HepG2 (cell line): ENCODE data around the gene EGR2. TPM values are rescaled to one million over a fixed set of nuclear protein-coding genes. Genes with fewer than 3 reads are reported as not detected.
A peak's percentile ranks its signal among the peaks of the same experiment; 100 is the strongest.

Source experiments
- DR1 ChIP-seq: sonication (generic); formaldehyde crosslinking; IDR thresholded peaks from 2 replicates; pipeline ENCODE4 v1.8.0; 2021; ENCODE audit warnings: mild to moderate bottlenecking, missing genetic modification reagents, inconsistent platforms
- HOXA5 ChIP-seq: sonication (generic); formaldehyde crosslinking; IDR thresholded peaks from 2 replicates; pipeline ENCODE4 v1.4.0; 2020; ENCODE audit warnings: missing genetic modification reagents
- KLF6 ChIP-seq: IDR thresholded peaks from 2 replicates; pipeline ENCODE4 v1.8.0; 2016; ENCODE audit warnings: missing biosample characterization, missing genetic modification reagents
- MED8 ChIP-seq: sonication (generic); formaldehyde crosslinking; IDR thresholded peaks from 2 replicates; pipeline ENCODE4 v1.8.1; 2023; ENCODE audit warnings: mild to moderate bottlenecking, missing genetic modification reagents; ENCODE audit not compliant: insufficient replicate concordance
- MIXL1 ChIP-seq: IDR thresholded peaks from 2 replicates; pipeline ENCODE4 v1.6.1; 2016
- MTA1 ChIP-seq: sonication (generic); formaldehyde crosslinking; IDR thresholded peaks from 2 replicates; pipeline ENCODE4 v1.4.0; 2020; ENCODE audit warnings: missing genetic modification reagents, mild to moderate bottlenecking, borderline replicate concordance
- NFRKB ChIP-seq: fragments of 450-650 bp; IDR thresholded peaks from 2 replicates; pipeline ENCODE4 v1.6.1; 2017
- ONECUT2 ChIP-seq: sonication (generic); formaldehyde crosslinking; IDR thresholded peaks from 2 replicates; pipeline ENCODE4 v1.4.0; 2020; ENCODE audit warnings: missing genetic modification reagents
- RXRB ChIP-seq: IDR thresholded peaks from 2 replicates; pipeline ENCODE4 v1.6.1; 2016; ENCODE audit warnings: borderline replicate concordance, missing genetic modification reagents, missing compliant biosample characterization
- SMAD1 ChIP-seq: sonication (generic); formaldehyde crosslinking; IDR thresholded peaks from 2 replicates; pipeline ENCODE4 v1.4.0; 2020; ENCODE audit warnings: missing genetic modification reagents, low read depth, mild to moderate bottlenecking, borderline replicate concordance
- ZFP1 ChIP-seq: IDR thresholded peaks from 2 replicates; pipeline ENCODE4 v1.6.1; 2016
- ZNF124 ChIP-seq: sonication (generic); formaldehyde crosslinking; IDR thresholded peaks from 2 replicates; pipeline ENCODE4 v1.4.0; 2020; ENCODE audit warnings: missing genetic modification reagents
- ZNF160 ChIP-seq: sonication (generic); formaldehyde crosslinking; IDR thresholded peaks from 2 replicates; pipeline ENCODE4 v1.8.0; 2022; ENCODE audit warnings: mild to moderate bottlenecking, inconsistent platforms, missing genetic modification reagents
- ZNF557 ChIP-seq: sonication (generic); formaldehyde crosslinking; IDR thresholded peaks from 2 replicates; pipeline ENCODE4 v1.4.0; 2020; ENCODE audit warnings: missing genetic modification reagents
- polyA plus RNA-seq, 8 experiments: library from polyadenylated mRNA; depleted of rRNA in 3 of 8; stranded (reverse) in 7 of 8; unstranded in 1 of 8; fragments of >200 nt; fragmentation: Illumina TruSeq in 4 of 8; extraction: Trizol in 4 of 8; gene quantifications; 2 replicates each; pipeline versions ENCODE4 v1.2.1 to v1.2.3, GENCODE V29; 2011 to 2016; ENCODE audit warnings: low read depth in 4 of 8, missing spikeins in 1 of 8, mixed read lengths in 1 of 8; ENCODE audit not compliant: insufficient read depth in 1 of 8
- total RNA-seq, 5 experiments: library from RNA; depleted of rRNA; stranded (reverse); fragments of >200 nt; fragmentation: Illumina TruSeq; extraction: Trizol; gene quantifications; 2 replicates each; pipeline ENCODE4 v1.2.3, GENCODE V29; 2016; ENCODE audit warnings: low read depth in 1 of 5
- TF ChIP-seq, protein P1 (sequence below): IDR thresholded peaks from 2 replicates; pipeline ENCODE4 v1.6.1; 2016; ENCODE audit warnings: missing biosample characterization, missing genetic modification reagents, low read depth
- TF ChIP-seq, protein P2 (sequence below): sonication (generic); formaldehyde crosslinking; IDR thresholded peaks from 2 replicates; pipeline ENCODE4 v1.4.0; 2020; ENCODE audit warnings: missing genetic modification reagents, borderline replicate concordance
- TF ChIP-seq, protein P3 (sequence below): sonication (generic); formaldehyde crosslinking; IDR thresholded peaks from 2 replicates; pipeline ENCODE4 v1.4.0; 2020; ENCODE audit warnings: missing genetic modification reagents
- TF ChIP-seq, protein P4 (sequence below): sonication (generic); formaldehyde crosslinking; IDR thresholded peaks from 2 replicates; pipeline ENCODE4 v1.5.1; 2020; ENCODE audit warnings: missing genetic modification reagents, mild to moderate bottlenecking, borderline replicate concordance

EGR2 gene
- total and polyA plus RNA-seq, 2 of the 13 experiments (the other 11 are each of a cell fraction or from before 2014, with no cell fraction given): 0.11 to 0.15 TPM

DNA sequence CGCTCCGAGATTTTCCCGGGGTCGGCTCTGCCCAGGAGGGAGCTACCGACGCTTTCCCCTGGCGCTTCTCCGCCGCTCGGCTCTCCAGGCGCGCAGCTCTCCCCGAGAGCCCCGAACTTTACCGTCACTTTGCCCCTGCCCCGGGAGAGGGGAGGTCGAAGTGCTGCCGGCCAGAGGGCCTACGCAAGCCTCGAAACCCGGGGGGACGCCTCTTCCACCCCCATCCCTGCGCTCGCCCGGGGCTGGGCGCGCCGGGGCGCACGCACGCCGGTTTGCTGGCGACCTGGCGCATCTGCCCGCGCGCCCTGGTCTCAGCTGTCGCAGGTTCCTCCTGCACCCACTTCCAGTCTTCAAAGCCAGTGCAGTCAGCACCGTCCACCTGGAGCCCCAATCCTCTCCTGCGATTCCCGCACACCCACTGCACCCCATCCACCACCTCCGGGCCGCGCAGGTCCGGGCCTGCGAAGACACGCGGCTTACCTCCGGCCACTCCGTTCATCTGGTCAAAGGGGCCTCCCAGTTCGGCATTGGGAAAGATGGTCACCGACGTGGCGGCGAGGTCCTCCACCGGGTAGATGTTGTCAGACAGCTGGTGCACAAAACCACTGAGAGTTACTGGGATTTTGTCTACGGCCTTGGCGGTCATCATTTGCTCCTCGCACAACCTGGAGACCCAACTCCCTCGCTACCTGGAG is 638 bp downstream of the EGR2 start (continued):
- TF ChIP-seq SMAD1 (no peak), ZFP1 (CRISPR knock-in tag) (no peak), KLF6 (CRISPR knock-in tag) (no peak), ONECUT2 (CRISPR knock-in tag) (no peak), NFRKB (no peak), HOXA5 (no peak), ZNF557 (CRISPR knock-in tag) (no peak), RXRB (CRISPR knock-in tag) (no peak), DR1 (CRISPR knock-in tag) (0 out of 2 replicates have a peak, but pooled peaks have one; percentile 3), MTA1 (CRISPR knock-in tag) (peak; percentile 68; the same call in 1 of the 2 replicates), MED8 (CRISPR knock-in tag) (no peak), ZNF160 (CRISPR knock-in tag) (no peak), MIXL1 (CRISPR knock-in tag) (no peak), ZNF124 (no peak)
- TF ChIP-seq, protein P1, sequence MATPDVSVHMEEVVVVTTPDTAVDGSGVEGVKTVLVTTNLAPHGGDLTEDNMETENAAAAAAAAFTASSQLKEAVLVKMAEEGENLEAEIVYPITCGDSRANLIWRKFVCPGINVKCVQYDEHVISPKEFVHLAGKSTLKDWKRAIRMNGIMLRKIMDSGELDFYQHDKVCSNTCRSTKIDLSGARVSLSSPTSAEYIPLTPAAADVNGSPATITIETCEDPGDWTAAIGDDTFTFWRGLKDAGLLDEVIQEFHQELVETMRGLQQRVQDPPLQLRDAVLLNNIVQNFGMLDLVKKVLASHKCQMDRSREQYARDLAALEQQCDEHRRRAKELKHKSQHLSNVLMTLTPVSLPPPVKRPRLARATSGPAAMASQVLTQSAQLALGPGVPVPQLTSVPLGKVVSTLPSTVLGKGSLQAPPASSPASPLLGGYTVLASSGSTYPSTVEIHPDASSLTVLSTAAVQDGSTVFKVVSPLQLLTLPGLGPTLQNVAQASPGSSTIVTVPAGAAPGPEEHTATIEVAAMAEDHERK: no peak
- TF ChIP-seq, protein P2, sequence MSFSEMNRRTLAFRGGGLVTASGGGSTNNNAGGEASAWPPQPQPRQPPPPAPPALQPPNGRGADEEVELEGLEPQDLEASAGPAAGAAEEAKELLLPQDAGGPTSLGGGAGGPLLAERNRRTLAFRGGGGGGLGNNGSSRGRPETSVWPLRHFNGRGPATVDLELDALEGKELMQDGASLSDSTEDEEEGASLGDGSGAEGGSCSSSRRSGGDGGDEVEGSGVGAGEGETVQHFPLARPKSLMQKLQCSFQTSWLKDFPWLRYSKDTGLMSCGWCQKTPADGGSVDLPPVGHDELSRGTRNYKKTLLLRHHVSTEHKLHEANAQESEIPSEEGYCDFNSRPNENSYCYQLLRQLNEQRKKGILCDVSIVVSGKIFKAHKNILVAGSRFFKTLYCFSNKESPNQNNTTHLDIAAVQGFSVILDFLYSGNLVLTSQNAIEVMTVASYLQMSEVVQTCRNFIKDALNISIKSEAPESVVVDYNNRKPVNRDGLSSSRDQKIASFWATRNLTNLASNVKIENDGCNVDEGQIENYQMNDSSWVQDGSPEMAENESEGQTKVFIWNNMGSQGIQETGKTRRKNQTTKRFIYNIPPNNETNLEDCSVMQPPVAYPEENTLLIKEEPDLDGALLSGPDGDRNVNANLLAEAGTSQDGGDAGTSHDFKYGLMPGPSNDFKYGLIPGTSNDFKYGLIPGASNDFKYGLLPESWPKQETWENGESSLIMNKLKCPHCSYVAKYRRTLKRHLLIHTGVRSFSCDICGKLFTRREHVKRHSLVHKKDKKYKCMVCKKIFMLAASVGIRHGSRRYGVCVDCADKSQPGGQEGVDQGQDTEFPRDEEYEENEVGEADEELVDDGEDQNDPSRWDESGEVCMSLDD: no peak
- TF ChIP-seq, protein P3, sequence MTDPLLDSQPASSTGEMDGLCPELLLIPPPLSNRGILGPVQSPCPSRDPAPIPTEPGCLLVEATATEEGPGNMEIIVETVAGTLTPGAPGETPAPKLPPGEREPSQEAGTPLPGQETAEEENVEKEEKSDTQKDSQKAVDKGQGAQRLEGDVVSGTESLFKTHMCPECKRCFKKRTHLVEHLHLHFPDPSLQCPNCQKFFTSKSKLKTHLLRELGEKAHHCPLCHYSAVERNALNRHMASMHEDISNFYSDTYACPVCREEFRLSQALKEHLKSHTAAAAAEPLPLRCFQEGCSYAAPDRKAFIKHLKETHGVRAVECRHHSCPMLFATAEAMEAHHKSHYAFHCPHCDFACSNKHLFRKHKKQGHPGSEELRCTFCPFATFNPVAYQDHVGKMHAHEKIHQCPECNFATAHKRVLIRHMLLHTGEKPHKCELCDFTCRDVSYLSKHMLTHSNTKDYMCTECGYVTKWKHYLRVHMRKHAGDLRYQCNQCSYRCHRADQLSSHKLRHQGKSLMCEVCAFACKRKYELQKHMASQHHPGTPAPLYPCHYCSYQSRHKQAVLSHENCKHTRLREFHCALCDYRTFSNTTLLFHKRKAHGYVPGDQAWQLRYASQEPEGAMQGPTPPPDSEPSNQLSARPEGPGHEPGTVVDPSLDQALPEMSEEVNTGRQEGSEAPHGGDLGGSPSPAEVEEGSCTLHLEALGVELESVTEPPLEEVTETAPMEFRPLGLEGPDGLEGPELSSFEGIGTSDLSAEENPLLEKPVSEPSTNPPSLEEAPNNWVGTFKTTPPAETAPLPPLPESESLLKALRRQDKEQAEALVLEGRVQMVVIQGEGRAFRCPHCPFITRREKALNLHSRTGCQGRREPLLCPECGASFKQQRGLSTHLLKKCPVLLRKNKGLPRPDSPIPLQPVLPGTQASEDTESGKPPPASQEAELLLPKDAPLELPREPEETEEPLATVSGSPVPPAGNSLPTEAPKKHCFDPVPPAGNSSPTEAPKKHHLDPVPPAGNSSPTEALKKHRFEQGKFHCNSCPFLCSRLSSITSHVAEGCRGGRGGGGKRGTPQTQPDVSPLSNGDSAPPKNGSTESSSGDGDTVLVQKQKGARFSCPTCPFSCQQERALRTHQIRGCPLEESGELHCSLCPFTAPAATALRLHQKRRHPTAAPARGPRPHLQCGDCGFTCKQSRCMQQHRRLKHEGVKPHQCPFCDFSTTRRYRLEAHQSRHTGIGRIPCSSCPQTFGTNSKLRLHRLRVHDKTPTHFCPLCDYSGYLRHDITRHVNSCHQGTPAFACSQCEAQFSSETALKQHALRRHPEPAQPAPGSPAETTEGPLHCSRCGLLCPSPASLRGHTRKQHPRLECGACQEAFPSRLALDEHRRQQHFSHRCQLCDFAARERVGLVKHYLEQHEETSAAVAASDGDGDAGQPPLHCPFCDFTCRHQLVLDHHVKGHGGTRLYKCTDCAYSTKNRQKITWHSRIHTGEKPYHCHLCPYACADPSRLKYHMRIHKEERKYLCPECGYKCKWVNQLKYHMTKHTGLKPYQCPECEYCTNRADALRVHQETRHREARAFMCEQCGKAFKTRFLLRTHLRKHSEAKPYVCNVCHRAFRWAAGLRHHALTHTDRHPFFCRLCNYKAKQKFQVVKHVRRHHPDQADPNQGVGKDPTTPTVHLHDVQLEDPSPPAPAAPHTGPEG (CRISPR knock-in tag): no peak
- TF ChIP-seq, protein P4, sequence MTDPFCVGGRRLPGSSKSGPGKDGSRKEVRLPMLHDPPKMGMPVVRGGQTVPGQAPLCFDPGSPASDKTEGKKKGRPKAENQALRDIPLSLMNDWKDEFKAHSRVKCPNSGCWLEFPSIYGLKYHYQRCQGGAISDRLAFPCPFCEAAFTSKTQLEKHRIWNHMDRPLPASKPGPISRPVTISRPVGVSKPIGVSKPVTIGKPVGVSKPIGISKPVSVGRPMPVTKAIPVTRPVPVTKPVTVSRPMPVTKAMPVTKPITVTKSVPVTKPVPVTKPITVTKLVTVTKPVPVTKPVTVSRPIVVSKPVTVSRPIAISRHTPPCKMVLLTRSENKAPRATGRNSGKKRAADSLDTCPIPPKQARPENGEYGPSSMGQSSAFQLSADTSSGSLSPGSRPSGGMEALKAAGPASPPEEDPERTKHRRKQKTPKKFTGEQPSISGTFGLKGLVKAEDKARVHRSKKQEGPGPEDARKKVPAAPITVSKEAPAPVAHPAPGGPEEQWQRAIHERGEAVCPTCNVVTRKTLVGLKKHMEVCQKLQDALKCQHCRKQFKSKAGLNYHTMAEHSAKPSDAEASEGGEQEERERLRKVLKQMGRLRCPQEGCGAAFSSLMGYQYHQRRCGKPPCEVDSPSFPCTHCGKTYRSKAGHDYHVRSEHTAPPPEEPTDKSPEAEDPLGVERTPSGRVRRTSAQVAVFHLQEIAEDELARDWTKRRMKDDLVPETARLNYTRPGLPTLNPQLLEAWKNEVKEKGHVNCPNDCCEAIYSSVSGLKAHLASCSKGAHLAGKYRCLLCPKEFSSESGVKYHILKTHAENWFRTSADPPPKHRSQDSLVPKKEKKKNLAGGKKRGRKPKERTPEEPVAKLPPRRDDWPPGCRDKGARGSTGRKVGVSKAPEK: no peak
